ENCODE results near the gene RB1.
A peak's percentile ranks its signal among the peaks of the same experiment; 100 is the strongest.

The RB1 gene

DNA sequence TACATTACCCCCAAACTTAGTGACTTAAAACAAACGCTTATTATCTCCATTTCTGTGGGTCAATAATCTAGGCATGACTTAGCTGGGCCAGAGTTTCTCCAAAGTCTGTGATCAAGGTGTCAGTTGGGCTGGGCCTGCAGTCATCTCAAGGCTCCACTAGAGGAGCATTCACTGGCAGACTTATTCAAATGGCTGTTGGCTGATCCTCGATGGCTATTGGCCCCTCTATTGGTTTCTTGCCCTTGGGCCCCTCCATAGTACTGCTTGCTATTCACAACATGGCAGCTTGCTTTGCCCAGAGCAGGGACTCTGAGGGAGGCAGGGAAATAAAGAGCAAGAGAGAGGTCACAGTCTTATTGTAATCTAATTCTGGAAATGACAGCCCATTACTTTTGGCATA lies 171.7 kb downstream of the RB1 start:
- no peak for DNase-seq

DNA sequence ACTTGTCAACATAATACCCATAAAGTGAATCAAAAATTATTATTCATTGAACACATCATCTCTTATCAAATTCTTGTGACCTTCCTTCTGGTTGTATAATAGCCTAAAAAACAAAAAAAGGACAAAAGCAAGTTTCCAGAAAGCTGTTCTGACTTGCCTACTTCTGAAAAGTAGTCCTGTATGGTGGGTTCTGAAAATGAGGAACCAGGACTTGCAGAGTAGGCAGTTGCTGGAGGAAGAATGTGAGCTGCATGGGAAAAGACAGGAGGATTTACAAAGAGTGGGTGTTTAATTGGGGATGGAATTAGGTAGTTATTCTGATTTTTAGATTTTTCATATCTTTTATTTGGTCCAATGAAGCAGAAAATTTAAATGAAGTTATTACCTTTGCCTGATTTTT lies 172.7 kb downstream of the RB1 start:
- no peak for DNase-seq

DNA sequence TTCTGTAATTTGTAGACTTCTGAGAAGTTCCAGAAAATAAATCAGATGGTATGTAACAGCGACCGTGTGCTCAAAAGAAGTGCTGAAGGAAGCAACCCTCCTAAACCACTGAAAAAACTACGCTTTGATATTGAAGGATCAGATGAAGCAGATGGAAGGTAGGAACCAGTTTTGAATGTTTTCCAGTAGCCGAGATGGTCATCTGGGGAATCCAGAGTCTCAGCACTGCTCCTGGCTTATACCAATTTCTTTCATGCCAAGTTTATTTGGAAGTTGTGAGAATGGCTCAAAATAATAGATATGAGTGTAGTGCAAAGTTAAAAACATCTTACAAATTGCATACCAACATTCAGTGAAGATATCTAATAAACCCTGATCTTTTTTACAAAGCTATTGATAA lies 173.1 kb downstream of the RB1 start:
- no peak for DNase-seq

DNA sequence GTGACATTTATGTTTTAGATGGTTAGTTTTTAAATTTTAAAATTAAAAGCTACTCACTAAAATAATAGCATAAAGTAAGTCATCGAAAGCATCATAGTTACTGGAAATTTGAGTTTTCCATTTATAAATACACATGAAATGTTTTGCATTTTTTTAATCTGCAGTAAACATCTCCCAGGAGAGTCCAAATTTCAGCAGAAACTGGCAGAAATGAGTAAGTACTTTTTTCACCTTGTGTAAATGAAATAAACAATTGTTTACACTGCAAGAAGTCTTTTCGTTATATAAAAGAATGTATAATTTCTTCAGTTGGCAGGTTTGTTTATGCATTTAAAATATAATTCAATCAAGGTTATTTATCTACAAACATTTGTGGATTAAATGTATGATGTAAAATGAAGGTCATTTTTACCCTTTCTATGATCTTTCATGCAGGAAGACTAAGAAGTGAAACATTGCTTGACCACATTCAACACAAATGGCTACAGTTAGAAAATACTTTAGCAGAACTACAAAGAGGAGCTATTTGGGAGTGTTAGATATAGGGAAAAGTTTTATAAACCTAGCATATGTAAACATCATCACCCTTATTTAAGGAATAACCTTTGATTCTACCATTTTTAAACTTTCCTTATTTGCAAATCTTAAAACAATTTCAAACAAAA lies 173.8 kb downstream of the RB1 start:
- no peak for DNase-seq

DNA sequence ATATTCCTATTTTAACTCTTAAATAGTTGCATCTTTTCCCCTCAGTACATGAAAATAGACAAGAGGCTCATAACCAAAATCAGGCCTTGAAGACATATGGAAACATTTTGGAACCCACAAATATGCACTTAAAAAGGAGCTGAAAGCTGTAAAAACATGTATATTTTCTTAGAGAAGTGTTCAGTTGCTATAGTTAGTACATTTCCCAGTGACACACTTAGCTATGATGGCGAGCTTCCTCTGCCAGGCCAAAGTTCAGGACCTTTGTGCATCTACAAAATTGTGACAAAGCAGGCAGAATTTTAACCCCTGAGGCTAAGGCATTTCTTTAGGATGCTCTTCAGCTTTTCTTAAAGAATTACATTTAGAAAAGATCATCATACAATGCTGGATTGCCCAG lies 174.8 kb downstream of the RB1 start:
- DNase-seq: no peak

DNA sequence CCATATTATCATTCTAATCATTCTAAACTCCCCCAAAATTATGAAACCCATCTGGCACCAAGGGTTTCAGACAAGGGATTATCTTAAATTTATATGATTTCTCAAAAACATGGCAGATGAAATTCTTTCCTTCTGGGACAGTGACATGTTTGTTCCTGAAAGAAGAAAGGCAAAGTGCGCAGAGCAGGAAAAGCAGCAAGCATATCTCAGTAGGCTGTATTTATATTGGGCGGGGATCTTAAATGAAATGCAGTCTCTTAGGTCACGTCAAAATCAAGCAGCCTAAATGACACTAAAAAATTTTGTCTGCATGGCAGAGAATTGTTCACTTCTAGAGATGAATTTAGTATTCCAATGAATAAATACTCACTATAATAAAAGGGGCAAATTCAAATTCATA lies 180.0 kb downstream of the RB1 start:
- DNase-seq: no peak

DNA sequence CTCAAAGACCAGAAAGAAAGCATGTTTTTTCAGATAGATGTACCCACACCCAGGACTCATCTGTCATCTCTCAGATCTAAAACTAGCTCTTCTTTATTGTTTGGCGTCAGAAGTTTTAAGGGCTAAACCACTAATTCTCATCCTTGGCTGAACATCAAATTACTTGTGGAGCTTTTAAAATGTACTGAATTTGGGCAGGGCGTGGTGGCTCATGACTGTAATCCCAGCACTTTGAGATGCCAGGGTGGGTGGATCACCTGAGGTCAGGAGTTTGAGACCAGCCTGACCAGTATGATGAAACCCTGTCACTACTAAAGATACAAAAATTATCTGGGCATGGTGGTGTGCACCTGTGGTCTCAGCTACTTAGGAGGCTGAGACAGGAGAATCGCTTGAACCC lies 181.9 kb downstream of the RB1 start:
- no peak for DNase-seq

DNA sequence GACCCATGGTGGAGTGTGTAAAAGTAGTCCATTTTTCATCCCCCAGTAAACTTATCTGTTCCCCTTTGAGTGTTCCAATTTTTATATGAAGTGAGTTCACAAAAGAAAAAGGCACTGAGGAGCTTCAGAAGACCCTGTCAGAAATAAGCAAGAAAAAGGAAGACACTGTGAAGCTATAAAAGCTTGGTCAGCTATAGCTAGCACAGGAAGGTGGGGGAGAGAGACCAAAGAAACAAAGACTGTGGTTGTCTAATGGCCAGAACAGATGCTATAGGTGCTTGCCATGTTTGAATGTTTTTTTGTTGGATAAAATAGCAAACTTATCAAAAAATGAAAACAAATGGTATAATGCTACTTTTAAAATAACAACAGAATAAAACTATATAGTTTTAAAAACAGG lies 182.8 kb downstream of the RB1 start:
- DNase-seq: no peak

DNA sequence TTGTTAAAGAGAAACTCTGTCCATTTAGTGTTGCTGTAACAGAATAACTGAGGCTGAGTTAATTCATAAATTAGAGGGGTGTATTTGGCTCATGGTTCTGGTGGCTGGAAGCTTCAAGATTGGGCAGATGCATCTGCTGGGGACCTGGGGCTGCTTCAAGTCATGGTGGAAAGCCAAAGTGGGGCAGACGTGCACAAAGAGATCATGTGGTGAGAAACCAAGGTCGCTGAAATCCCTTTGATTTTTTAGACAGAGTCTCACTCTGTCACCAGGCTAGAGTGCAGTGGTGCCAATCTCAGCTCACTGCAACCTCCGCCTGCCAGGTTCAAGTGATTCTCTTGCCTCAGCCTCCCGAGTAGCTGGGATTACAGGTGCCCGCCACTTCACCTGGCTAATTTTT lies 183.3 kb downstream of the RB1 start:
- no peak for DNase-seq

DNA sequence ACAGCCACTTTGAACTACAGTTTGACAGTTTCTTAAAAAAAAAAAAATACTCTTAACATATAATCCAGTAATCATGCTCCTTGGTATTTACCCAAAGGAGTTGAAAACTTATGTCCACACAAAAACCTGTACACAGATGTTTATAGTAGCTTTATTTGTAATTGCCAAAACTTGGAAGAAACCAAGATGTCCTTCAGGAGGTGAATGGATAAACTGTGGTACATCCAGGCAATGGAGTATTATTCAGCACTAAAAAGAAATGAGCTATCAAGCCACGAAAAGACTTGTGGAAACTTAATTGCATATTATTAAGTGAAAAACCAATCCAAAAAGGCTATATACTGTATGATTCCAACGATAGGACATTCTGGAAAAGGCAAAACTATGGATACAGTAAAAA lies 184.4 kb downstream of the RB1 start:
- no peak for DNase-seq

DNA sequence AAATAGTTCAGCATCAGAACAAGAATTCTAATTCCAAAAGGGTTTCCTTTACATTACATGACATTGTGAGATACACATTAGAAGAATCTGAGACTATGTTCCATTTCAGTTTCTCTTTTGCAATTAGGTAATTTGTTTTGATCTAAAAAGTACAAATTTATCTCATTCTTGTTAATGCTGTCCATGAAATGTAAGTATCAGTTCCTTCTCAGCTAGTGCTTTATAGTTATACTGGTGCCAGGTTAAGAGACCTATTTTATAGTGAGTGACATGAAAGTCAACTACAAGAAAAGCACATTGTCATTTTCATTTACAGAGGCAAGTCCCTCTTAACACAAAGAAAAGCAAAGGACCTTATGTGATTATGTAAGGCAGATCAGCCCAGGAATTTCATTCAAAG lies 185.4 kb downstream of the RB1 start:
- no peak for DNase-seq

DNA sequence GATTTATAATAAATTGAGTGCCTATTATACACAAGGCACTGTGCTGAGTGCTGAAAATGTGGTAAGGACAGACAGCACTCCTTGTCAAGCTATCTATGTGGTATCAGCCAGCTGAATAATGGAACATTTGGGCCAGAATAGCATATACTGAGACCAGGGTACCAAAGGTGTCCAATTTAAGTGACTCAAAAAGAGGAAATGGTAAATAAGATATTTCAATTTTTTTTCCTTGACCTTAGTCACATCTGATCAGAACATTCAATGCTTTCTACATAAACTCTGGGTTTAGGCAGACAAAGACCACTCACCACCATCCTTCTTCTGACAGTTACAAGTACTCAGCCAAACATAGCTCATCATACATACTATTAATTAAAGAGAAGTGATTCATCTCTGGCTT lies 186.1 kb downstream of the RB1 start:
- no peak for DNase-seq

DNA sequence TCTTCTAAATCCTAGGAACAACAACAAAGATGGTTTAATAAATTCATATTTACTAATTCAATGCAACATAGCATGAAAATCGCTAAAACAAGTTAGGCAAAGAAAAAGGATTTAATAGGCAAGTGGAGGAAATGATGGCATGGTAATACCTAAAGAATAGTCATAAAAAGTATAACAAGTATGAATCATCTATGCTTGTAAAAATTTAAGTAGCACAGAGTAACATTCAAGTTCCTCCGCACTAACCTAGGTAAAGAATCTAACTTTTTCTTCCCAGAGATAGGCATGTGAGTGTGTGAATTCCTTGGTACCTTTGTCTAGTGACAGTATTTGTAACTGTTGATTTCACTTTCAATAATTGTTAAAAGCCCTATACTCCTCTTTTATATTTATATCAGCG lies 186.7 kb downstream of the RB1 start:
- DNase-seq: no peak

DNA sequence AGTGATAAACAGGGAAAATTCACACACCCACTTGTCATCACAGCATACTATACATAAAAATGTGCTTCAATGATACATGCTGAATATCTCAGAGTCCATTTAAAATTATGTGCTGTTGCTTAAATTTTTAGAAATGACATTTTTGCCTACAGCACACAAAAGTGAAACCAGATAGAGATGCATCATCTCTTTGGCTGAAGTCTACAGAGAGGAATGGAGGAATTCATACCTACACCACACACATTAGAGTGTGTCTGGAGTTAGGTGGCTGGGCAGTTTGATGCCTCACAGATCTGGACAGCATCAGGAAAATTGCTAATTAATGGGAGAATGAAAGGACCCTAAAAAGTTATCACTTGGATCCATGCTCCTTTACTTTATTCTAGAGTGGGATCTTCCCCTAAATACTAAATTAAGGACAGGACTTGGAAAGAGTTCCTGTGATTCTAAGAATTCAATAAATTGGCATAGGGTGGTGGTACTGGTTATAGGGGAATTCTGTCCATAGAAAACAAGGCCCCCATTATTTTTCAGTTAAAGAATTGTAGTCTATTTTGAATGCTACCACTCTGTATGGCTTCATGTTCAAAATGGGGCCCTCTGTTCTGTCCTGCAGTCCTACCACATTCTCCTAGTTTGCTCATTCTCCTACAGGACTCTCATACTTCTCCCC lies 188.0 kb downstream of the RB1 start:
- no peak for DNase-seq

DNA sequence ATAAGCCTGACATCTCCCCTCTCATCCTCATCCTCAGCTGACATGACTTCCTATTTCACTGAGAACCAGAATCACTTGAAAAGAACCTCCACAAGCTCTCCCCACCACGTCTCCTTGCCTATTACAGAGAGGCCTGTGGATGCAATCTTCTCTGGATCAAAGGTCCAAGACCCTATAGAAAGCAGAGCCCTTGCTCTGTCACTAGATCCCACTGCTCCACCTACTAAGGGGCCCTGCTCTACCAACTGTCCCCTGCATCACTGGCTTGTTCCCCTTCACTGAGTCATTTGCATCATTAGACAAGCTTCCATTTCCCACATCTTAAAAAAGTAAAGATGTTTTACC lies 188.5 kb downstream of the RB1 start:
- DNase-seq: no peak

DNA sequence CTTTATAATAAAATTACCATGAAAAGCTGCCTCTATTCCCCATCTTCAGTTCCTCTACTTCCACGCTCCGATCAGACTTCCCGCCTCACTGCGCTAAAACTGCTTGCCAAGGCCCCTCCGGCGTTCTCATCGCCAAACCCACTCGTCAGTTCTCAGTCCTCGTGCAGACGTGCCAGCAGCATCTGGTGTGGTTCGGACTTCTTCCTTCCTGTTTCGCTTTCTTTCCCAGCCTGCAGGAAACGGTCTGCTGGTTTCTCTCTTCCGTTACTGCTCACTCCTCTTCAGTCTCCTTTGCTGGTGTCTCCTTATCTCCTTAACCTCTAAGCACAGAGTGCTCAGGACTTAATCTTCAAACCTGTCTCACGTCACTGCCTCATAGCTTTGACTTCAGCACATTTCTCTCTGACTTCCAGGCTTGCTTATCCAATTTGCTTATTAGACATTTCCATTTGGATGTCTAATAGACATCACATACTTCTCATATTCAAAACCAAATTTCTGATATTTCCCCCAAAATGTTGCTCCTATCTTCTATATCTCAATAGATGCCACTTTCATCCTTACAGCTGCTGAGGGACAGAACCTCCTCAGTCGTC lies 189.0 kb downstream of the RB1 start:
- DNase-seq: no peak

DNA sequence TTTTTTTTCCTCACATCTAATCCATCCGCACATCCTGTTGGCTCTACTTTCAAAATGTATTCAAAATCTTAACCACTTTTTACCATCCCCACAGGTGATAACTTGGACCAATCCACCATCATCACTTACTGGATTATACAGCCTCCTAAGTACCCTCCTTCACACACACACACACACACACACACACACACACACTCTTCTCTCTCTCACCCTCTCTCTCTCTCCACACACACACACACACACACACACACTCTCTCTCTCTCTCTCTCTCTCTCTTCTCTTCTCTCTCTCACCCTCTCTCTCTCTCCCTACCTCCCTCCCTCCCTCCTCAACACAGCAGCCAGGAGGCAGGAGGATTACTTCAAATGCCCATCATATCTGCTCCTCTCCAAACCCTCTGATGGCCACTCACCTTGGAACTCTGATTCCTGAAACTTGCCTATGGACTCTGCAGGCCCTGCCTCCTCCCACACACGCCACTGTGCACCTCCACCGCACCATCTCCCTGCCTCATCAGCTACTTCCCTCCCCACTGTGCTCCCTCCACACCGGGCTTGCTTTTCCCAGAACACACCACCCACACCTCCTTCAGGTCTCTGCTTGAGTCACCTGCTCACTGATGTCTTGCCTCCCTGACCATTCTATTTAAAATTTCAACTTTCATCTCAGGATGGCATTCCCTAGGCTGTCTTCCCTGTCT lies 189.7 kb downstream of the RB1 start:
- no peak for DNase-seq

DNA sequence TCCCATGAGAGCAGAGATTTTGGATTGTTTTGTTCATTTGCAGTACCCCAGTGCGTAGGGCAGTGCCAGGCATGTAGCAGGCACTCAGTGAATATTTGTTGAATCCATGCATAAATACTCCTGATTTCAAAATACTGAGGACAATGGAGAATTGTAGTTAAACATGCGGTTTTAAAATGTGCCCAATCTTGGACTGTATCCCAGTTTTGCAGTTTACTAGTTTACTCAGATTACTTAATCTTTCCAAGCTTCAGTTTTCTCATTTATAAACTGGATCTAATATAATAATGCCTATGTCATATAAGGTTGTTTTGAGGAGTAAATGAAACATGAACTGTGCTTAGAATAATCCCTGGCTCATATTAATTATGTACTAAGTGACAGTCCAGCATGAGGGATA lies 190.3 kb downstream of the RB1 start:
- DNase-seq: no peak

DNA sequence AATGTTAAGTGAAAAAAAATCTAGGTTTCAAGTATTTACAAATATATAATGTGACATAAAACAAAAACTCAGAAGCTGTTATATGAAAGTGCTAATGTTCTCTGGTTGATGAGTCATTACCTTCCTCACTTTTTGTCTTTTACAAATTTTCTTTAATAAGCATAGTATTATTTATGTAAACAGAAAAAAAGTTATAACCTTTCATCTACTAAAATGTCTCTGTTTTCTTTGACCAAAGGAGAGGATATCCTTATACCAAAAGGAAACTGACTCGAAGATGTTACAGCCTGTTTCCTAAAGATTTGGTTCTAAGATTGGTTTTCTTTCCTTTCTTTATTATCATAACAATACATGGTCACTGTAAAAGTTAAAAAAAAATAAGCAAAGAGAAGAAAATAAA lies 191.3 kb downstream of the RB1 start:
- DNase-seq: no peak

DNA sequence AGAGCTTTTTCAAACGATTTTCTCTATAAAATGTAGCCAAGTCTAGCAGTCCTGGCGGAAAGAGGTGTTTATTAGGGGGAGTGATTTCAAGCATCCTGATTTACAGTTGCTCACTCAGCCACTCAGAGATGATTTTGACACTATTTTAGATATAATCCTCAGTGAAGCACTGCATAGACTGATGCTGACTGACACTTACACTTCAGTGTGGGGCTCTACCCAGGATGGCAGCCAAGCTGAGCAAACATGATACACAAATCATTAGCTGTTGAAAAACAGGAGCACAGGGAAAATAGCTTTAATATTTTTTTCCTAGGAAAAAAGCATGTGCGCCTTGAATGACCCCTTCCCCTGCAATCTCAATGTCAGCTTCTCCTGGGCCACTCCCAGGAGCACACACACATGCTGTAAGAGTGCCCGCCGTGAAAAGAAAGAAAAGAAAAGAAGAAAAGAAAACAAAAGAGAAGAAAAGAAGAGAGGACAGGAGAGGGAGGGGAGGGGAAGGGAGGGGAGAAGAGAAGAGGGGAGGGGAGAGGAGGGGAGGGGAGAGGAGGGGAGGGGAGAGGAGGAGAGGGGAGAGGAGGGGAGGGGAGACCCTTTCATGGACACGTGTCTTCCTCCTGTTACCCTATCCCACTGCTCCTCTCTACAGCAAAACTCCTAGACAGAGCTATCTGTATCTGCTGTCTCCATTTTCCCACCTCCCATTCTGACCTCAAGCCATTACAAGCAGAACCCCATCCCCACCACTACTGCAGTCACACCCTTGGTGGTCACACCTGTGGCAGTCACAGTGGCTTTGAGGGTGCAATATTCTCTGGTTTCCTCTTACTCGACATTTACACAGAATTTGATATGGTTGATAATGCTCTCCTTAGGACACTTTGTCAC lies 193.0 kb downstream of the RB1 start:
- no peak for DNase-seq

DNA sequence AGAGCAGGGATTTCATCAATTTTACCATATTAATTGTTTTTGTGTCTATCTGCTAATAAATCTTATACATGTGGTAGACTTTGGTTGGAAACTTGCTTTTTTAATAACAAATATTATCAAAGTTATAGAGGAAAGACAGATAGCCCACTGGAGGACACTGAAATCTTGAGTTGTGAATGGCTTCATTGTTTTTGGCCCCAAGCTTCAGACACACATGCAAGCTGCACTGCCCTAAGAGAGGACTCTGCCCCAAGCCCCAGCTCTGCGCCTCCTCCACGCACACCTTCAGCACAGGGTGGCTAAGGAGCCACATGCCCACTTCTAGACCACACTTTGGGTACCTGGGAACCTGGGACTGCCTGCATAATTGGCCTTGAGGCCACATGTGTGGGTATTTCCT lies 194.1 kb downstream of the RB1 start:
- no peak for DNase-seq

DNA sequence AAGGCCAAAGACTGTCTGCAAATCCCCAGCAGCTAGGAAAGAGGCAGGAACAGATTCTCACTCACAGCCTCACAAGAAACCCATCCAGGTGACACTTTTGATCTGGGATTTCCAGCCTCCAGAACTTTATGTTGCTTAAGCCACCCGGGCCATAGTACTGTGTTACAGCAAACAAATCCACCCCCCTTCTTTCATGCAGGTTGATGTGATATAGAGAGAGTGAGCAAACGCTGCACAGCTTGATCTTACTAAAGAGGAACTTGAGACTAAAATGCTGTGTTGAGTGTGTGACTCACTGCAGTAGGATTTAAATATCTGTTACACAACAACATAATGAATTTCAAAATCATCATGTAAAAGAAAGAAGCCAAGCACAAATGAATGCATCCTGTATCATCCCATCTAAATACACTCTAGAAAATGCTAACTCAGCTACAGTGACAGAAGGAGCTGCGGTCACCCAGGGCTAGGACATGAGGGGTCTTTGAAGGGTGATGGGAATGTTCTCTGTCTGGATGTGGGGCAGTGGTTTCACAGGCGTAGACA lies 197.2 kb downstream of the RB1 start:
- peak; percentile 26 for DNase-seq

DNA sequence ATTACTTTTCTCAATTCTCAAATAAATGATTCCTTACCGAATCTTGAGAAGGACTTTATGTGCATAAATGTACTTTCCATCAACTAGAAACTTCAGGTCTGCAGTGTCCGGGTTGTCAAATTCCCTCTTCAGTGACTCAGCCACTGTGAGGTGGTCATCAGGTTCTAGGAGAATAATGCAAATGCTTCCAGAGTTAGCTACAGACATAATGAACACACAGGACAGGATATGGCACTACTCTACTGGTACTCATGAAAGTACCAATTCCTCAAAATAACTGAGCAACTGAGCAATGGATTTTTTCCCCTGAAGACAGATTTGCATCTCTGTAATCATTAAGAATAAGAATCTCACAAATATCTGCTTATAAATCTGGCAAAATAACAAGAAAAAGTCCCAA lies 198.2 kb downstream of the RB1 start:
- DNase-seq: no peak

Data from NCI-H2107 (cell line).